Body of pancreas (tissue), 4 donors: ENCODE measurements around the gene MAST4.

Experiments
- POLR2A ChIP-seq, 3 donors: fragments of 450-650 bp; IDR thresholded peaks; one replicate each; pipeline ENCODE4 v1.6.1; 2016; ENCODE audit warnings: antibody characterized with exemption in 3 of 3, mild to moderate bottlenecking in 2 of 3
- TF ChIP-seq, protein P1 (sequence below), 7 experiments: fragments of 450-650 bp in 4 of 7; fragments of 200-600 bp in 3 of 7; sonication (generic) in 3 of 7; IDR thresholded peaks; one replicate each; pipeline ENCODE4 v1.5.1; 2016 to 2019; ENCODE audit warnings: antibody characterized with exemption in 7 of 7

DNA sequence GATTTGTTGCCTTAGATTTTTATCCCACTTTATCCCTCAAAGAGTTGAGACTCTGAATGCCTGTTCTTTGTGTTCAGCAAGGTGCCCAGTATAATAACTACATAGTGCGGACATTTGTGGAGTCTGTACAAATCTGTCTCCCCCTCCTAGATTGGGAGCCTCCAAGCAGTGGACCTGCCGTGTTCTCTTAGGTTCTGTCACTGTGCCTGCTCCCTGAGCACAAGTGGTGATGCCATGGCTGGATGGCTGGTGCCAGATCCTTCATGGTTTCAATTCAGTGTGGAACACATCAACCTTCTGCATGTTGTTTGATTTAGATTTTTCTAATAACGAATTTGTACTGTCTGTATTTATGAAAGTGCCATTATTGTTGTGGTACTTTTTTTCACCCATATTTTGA is 307.5 kb downstream of the MAST4 start:
- TF ChIP-seq, protein P1, sequence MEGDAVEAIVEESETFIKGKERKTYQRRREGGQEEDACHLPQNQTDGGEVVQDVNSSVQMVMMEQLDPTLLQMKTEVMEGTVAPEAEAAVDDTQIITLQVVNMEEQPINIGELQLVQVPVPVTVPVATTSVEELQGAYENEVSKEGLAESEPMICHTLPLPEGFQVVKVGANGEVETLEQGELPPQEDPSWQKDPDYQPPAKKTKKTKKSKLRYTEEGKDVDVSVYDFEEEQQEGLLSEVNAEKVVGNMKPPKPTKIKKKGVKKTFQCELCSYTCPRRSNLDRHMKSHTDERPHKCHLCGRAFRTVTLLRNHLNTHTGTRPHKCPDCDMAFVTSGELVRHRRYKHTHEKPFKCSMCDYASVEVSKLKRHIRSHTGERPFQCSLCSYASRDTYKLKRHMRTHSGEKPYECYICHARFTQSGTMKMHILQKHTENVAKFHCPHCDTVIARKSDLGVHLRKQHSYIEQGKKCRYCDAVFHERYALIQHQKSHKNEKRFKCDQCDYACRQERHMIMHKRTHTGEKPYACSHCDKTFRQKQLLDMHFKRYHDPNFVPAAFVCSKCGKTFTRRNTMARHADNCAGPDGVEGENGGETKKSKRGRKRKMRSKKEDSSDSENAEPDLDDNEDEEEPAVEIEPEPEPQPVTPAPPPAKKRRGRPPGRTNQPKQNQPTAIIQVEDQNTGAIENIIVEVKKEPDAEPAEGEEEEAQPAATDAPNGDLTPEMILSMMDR (IDR thresholded peaks at IDR 0.05): no peak
- TF ChIP-seq POLR2A (IDR thresholded peaks at IDR 0.05): no peak
